Activated T-helper 1 cell treated with Interleukin-2 at 50 U/mL for 16 hours (primary cell): ENCODE measurements around the gene MRPL36.
A peak's percentile ranks its signal among the peaks of the same experiment; 100 is the strongest.
"Not testable (repeated sequence)": the region's sequence is repeated elsewhere in the genome, so short reads cannot be mapped to it uniquely, and the experiment has no call there.

Experiments
- DNase-seq: peaks from one replicate; pipeline ENCODE4 v3.0.0-alpha.2; 2020; ENCODE audit warnings: low read depth

MRPL36 gene

DNA sequence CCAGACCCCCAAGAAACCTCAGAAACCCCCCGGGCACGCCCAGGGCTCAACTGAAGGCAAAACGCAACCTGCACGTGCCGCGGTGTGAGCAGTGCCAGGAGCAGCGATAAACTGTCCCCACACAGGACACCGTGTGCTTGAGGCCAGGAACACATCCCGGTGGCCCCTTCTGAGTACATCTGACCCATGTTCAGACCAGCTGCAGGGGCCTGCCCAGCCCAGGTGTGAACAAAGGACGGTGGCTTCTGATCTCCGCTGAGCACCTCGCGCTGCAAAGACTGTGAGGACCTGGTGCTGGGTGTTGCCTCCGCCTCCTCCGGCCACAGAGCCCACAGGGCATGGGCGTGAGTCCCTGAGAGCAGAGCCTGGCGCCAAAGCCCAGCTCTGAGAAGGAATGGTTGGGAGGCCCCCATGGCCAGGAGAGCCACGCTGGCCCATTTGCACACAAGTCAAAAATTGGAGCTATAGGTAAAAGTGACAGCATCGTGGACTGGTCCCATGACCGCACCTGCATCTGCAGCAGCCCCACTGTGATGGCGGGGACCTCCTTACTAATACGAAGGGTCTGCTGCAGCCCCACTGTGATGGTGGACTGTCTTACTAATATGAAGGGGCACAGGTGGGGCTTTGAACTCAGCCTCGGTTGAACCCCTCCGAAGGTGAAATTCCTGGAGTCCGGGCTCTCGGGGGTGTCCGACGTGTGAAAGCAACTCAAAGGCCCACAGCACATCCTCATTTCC, 33.0 kb upstream of the MRPL36 start:
- DNase-seq: no peak

DNA sequence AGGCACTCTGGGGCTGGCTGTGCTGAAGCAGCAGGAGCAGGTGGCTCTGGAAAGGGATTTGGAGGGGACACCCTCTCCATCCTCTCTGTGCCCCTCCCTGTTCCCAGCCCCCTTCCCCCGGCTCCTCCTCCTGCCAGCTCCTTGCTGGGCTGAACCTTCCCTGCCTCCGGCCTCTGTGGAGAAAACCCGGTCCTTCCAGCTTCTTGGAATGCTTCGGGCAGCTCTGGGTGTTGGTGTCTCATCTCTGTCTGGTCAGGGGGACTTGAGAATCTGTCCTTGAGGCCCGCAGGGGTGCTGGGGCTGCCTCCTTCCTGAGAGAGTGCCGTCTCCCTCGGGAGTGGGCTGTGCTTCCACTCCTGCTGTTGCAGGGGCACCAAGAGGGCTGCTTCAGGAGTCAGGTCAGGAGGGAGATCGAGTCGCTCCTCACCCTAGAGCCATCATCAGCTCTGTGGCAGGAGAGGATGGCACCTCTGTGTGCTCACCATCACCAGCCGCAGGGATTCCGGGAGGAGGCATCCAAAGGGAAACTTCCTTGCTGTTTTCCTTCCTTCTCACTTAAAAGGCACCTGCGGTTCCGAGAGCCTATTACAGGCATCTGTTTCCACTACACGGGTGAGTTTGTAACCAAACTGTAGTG, 32.2 kb upstream of the MRPL36 start:
- no peak for DNase-seq

DNA sequence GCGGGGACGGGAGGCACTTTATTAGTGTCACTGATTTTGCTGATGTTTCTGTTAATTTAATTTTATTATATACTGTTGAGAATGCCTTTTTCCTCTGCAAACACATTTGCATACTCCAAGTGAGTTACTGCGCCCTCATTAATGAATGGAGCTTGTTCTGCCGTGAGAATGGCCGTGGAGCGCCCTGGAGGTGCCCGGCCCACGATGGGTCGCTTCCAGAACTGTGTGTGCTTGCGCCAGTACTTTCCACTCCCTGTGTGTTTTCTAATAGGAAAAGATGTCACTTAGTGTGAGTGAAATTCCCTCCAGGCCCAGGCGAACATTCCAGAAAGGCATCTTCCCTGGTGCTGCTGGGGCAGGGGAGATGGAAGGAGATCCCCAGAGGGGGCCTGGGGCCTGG, 31.6 kb upstream of the MRPL36 start:
- no peak for DNase-seq

DNA sequence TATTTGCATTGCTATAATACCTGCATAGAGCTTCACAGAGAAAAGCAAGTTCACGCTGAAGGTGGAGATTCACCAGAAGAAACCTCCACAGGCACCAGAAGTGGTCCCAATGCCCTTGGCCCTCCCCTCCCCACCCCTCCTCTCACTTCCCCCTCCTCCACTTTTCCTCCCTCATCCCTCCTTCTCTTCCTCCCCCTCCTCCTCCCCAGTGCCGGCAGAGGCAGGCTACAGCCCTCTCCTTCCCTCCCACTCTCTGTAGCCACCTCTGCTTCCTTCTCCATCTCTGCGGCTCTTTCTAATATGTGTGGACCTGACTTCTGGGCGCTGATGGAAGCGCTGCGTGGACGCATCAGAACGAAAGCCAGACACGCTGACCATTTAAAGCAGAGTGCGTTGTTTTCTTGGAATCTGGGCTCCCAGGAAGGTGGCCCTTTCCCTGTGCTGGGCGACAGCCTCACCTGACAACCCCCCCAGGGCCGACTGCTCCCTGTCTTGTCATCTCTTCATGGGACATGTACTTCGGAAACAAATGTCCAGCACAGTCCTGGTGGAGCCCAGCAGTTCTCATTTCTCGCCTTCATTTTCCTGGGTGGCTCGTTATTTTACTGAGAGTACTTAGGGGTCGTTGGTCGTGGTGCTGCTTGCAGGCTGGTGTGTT, 31.1 kb upstream of the MRPL36 start:
- DNase-seq: no peak

DNA sequence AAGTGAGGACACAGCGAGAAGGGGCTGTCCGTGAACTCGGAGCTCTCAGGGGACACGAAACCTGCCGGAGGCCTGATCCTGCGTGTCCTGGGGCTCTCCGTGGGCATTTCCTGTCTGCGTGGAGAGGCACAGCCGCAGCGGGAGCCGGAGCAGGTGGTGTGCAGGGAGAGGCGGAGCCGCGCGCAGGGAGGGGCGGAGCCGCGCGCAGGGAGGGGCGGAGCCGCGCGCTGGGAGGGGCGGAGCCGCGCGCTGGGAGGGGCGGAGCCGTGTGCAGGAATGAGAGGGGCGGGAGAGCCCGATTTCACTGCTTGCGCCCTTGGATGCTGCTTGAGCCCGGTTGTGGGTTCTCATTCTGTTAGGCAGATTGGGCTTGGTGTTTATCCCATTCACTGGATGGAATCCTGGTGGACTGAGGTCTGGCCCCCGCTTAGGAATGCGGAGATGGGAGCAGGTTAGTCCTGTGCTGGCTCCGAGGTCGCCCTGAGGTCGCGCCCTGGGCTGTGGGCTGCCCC, 28.3 kb upstream of the MRPL36 start:
- peak; percentile 10 for DNase-seq

DNA sequence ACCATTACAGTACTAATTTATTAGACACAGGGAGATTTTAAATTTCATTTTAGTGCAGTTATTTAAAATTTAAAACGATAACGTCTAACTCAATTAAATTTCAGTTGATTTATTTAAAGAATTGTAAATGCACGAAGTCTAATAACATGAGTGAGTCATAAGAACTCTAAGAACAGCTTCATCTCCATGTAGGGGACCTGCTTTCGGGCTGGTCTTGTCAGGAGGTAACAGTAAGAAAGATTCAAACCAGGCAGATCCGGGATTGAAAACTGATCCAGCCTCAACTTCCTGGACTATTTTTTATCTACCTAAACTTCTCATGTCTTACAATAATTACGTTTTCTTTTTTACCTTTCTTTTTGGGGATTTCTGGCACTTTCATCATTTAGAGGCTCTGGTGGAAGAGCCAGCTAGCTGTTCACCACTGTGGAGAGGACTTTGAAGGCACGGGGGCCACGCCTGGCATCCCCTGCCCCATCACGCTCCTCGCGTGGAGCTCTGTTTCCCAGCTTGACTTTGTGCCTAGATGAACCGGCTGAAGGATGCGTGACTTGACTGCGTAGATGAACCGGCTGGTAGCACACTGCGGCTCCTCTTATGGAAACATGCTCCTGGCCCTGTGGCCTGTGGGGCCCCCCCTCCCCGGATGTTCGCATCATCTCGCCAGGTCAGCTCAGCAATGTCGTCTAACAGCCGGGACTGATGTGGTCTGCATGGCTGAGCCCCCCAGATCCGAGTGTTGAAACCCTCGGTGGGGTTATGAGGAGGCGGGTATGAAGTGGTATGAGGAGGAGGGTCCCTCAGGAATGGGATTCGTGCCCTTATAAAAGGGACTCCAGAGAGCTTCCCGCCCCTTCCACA, 27.6 kb upstream of the MRPL36 start:
- no peak for DNase-seq

DNA sequence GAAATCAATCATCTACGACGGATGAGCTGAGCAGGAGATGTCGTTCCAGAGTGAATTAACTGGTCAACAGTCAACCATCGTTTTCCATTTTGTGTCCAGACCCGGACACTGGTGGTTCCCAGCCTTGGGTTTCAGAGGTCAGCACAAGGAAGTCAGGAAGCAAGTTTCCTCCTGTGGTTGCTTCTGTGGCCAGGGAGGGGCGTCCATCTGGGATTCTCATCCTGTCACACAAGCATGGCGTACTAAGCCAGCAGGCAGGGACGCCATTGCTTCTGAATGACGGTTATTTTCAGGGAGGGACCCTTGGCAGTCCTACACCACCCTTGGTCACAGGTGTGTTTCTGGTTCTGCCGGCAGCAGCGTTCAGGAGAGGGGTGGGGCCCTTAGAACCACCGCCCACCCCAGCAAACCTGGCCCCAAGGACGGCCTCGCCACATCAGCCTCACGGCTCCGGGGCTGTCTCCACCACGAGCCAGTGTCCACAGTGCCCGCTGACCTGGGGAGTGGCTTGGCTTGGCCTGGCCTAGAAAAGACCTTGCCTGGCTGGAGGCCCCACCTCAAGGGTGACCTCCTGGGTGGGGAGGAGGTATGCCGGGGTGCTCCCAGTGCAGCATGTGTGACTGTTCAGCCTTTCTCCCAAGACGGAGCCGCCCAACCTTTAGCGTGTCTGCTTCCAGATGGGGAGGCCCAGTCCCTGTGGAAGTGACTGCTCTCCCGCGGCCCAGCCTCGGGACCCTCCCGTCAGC, 26.8 kb upstream of the MRPL36 start:
- DNase-seq: no peak

DNA sequence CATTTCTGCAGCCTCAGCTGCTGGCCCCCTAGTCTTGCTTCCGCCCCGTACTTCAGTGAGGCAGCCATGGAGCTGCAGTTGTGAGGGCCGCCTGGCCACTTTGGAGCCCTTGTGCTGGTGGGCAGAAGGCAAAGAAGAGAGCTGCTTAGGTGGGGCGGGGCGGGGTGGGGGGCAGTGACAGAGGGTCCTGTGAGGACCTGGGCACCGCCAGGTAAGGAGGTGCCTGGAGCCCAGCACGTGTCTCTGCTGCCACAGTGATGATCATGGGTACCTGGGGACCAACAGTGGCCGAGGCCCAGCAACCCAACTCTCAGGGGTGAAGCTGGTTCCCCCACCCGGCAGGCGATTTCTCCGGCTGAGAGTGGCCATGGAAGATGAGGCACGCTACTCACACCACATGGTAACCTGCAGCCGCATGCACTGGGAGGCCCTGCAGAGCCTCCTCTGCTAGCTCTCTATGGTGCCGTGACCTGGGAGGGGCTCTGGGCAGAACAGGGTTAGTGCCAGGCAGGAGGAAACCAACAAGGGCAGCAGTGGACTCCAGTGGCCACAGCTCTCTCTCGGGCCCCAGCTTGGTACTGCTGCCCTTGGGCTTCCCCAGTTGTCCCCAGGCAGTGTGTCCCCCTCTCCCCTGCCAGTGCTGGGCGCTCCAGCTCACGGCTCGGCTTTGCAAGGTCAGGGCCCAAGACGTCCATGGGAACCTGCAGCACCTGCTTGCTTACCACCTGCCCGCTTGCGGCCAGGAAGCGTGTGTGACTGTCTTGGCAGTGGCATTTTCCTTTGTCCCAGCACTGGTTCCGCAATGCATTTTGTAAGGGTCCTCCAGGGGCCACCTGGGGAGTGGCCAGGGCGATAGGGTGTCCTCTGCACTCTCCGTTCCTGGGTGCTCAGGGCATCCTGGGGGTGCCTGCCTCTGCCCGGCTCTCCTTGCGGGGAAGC, 25.5 kb upstream of the MRPL36 start:
- DNase-seq: no peak

DNA sequence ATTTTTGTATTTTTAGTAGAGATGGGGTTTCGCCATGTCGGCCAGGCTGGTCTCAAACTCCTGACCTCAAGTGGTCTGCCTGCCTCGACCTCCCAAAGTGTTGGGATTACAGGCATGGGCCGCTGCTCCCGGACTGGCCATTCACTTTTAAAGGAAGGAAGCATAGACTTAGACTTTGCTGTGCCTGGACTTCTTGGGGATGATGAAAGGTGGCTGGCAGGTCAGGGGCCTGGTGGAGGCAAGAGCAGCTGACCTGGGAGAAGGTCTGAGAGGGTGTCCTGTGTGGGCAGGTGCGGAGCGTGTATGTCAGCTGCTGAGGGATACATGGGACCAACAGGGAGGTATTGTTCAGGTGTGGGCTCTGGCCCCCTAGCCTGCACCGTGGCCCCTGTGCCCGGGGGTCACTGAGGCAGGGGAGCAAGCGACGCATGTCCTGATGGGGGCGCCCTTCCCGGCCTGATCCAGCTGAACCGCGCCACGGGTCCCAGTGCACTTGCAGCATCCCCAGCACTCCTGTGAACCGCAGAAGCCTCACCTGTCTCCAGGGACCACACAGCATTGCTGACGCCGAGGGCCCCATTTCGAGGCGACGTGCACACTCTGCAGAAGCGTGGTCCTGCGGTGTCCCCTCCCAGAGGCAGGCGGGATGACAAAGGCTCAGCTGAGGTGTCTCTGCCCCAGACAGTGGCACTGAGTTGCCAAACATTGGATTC, 24.6 kb upstream of the MRPL36 start:
- no peak for DNase-seq

DNA sequence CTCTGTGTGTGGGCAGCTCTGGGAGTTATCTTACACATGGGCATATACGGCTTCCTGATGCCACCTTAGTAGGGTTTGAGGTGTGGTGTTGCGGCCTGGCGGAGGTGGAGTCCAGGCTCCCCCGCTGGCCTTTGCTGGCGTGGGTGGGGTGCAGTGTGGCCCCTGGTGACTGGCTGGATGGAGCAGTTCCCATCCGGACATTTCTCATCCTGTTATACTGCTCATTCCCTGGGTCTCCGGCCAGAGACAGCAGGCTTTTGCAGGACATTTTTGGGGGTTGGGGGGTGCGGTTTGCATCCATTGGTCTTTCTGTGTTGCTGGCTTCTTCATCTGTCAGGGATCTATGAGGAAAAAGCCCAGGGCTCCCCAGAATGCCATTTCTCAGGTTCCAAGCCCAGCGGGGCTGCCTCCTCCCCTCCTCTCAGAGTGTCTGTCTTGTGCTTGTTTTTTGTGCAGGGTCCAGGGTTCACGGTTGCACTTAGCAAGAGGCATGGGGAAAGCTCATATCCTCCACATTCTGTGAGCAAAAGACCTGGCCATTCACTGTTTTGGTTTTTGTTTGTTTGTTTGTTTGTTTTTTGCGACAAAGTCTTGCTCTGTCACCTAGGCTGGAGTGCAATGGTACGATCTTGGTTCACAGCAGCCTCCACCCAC, 23.9 kb upstream of the MRPL36 start:
- DNase-seq: no peak

DNA sequence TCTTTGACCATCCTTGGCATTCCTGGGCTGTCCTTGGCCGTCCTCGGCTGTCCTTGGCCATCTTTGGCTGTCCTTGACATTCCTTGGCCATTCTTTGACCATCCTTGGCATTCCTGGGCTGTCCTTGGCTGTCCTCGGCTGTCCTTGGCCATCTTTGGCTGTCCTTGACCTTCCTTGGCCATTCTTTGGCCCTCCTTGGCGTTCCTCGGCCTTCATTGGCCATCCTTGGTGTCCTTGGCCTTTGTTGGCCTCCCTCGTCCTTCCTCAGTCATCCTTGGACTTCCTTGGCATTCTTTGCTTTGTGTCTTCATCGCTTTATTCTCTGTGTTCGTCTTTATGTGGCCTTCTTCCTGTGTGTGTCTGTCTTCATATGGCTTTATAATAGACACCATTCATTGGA, 22.2 kb upstream of the MRPL36 start:
- no peak for DNase-seq

DNA sequence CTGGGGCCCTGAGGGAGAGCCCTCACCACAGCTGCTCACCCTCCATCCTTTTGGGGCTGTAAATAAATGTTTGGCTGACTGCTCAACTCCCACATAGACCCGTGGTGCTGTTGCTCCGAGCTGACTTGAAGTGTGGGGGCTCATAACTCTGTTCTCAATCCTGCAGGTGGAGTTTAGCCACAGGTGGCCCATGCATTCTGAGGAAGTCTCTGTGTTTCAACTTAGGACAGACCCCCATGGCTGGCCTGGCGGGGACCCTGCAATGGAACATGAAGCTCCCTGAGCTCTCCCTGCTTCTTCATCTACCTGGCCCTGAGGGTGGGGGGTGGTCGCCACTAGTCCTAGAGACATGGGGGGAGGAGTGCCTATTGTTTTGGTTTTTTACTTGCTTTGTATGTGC, 21.3 kb upstream of the MRPL36 start:
- DNase-seq: no peak

DNA sequence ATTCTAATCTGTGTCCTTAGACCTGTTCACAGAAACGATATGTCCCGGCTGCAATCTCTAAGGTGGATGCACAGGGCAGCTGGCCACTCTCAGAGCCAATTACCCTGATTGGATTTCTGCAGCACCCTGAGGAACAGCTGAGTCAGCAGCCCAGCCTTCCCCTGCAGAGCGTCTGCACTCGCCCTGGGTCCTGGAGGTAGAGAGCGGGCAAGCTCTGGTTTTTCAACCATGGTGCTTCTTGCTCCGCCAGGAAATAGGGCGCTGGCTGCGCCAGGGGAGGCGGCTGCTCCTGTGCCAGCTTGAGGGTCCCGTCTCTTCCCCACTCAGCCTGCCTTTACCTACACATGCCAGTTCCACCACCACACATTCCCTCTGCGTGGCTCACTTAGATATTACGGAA, 20.7 kb upstream of the MRPL36 start:
- no peak for DNase-seq

DNA sequence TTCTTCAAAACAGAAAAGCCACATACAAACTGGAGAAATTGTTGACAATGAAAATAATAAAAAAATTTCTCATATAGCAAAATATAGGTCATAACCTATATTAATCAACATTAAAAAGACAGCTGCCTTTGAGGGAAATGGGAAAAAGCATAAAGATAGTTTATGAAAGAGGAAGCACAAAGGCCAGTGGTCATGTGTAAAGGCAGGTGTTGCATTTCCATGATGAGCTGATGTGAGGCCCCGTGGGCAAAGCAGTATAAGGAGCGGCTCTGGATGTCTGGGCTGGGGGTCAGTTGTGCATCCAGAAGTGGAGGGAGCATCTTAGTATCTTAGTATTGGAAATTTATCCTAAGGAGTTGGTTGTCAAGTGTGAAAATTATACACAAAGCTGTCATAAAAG, 19.8 kb upstream of the MRPL36 start:
- DNase-seq: no peak

DNA sequence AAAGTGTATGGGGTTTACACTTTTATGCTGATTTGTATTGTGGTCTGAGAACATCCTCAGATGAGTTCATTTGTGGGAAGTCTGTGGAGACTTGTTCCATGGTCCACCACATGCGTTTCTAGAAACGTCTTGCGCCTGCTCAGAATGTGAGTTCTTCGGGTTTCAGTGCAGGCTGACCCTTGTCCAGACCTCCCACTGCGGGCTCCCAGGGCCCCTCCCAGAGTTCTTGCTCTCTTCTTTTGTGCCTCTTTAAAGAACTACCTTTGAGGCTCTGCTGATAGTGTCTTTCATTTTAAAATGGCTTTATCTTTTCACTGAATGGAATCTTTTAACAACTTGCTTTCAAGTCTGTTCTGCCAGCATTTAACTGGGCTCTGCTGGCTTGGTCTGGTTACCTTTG, 19.1 kb upstream of the MRPL36 start:
- DNase-seq: no peak

DNA sequence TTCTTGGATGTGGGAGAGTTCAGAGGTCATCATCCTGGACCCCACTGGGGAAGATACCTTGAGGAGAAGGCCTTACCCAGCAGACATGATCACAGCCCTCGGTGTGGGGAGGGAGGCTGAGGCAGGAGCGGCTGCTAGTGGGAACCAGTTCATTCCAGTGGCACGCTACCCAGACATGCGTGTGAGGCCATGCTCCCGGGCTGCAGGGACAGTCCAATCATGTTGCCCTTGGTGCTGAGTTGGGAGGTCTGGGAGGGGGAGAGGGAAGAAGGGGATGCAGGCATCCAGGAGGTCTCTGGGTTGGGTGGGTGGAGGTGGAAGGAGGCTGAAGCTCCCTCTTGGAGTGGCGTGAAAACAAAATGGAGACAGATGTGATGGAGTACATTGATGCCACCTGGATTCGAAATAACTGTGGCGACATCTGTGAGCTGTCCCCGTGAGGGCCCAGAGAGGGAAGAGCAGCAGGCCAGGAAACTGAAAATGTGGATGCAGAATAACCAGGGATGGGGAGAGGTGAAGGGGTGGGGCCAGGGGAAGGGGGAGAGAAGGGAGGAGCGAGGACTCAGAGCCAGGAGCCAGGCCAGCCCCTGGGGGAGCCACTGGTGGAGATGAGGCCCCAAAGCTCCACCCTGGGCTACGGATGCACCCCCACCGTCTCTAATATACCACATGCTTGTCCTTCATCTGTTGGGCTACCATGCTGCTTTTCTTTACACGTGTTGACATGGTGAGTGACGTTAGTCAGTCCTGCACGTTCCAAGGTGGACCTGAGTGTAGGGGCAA, 17.8 kb upstream of the MRPL36 start:
- no peak for DNase-seq

DNA sequence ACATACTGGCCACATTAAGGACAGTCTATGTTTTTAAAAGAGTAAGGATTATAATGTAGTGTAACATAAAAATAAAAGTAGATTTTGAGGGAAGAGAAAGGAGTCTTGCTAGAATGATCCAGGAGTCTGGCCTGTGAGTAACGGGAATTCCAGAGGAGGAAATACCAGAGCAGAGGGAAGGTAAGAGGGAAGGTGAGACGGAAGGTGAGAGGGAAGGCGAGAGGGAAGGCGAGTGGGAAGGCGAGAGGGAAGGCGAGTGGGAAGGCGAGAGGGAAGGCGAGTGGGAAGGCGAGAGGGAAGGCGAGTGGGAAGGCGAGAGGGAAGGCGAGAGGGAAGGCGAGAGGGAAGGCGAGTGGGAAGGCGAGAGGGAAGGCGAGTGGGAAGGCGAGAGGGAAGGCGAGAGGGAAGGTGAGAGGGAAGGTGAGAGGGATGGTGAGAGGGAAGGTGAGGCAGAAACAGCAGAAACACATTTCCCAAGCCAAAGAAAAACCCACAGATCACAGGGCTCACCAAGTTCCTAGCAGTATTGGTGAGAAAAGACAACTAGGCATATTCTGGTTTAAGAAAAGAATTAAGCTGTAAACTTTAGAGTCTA, 17.0 kb upstream of the MRPL36 start:
- DNase-seq: not testable (repeated sequence)

DNA sequence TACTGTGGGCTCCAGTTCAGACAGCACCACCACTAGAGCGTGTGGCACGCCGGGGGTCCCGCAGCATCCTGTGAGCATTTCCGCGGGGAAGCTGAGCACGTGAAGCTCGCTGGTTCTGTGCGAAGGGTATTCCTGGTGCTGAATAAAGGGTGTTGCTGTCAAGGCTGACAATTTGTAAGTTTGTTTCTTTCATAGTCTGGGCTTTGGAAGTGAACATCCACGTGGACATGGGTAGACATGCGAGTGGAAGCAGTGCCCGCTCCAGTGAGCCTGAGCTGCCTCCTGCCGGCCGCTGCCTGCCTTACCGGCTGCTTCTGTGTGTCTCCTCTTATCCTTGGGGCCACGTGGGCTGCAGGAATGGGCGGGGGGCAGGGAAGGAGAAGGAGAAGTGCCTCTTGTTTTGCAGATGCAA, 16.2 kb upstream of the MRPL36 start:
- no peak for DNase-seq
